ENCODE results near the gene ZNF79.

The ZNF79 gene

GRCh38 chr9:127402401-127403090, 21.6 kb upstream of the ZNF79 start:
- ATAC-seq: no peak
- TF ChIP-seq OSR1 (CRISPR knock-in tag; IDR thresholded peaks at IDR 0.05) (no peak), ISL1 (CRISPR knock-in tag; IDR thresholded peaks at IDR 0.05) (no peak), TOX (CRISPR knock-in tag; IDR thresholded peaks at IDR 0.05; ENCODE audit: borderline replicate concordance) (no peak), ZFP30 (CRISPR knock-in tag; IDR thresholded peaks at IDR 0.05) (no peak), GLIS3 (CRISPR knock-in tag; IDR thresholded peaks at IDR 0.05) (no peak), ZFP3 (CRISPR knock-in tag; IDR thresholded peaks at IDR 0.05) (no peak)
- TF ChIP-seq, protein P1, sequence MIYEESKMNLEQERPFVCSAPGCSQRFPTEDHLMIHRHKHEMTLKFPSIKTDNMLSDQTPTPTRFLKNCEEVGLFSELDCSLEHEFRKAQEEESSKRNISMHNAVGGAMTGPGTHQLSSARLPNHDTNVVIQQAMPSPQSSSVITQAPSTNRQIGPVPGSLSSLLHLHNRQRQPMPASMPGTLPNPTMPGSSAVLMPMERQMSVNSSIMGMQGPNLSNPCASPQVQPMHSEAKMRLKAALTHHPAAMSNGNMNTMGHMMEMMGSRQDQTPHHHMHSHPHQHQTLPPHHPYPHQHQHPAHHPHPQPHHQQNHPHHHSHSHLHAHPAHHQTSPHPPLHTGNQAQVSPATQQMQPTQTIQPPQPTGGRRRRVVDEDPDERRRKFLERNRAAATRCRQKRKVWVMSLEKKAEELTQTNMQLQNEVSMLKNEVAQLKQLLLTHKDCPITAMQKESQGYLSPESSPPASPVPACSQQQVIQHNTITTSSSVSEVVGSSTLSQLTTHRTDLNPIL (CRISPR knock-in tag; IDR thresholded peaks at IDR 0.05; ENCODE audit: low read depth): no peak

DNA sequence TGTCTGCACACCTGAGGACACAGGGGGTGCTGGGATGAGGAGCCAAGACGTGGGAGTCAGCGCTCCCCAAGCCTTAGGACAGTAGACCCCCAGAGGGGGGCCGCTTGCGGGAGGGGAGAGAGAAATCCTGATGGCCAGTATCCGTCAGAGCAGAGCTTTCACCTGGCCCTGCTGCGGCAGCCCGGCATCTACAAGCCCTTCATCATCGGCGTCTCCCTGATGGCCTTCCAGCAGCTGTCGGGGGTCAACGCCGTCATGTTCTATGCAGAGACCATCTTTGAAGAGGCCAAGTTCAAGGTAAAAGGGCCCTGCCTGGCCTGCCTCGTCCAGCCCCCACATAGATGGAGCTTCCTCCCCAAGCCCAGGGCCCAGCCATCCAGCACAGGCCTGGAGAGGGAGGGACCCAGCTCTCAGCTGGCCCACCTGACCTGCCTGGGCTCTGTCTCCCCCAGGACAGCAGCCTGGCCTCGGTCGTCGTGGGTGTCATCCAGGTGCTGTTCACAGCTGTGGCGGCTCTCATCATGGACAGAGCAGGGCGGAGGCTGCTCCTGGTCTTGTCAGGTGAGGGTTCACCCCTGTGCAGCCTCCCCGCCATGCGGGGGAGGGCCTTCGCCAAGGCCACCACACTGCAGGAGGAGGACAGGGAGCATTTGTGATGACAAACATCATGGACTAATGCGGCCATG, 20.5 kb upstream of the ZNF79 start:
- ATAC-seq: no peak

More for the DNA sequence above, 20.5 kb upstream of the ZNF79 start:
- TF ChIP-seq ISL1 (CRISPR knock-in tag; IDR thresholded peaks at IDR 0.05) (no peak), ARNTL (CRISPR knock-in tag; IDR thresholded peaks at IDR 0.05; ENCODE audit: borderline replicate concordance, low read depth) (no peak), ZNF70 (CRISPR knock-in tag; IDR thresholded peaks at IDR 0.05) (no peak), PPARA (CRISPR knock-in tag; IDR thresholded peaks at IDR 0.05; ENCODE audit: borderline replicate concordance) (no peak), RARB (CRISPR knock-in tag; IDR thresholded peaks at IDR 0.05) (no peak), TOX (CRISPR knock-in tag; IDR thresholded peaks at IDR 0.05; ENCODE audit: borderline replicate concordance) (no peak), ZNF565 (CRISPR knock-in tag; conservative IDR thresholded peaks at IDR 0.05; ENCODE audit: low read depth) (no peak), ZNF8 (CRISPR knock-in tag; IDR thresholded peaks at IDR 0.05) (no peak), ZC3H10 (CRISPR knock-in tag; IDR thresholded peaks at IDR 0.05) (no peak), SNAI2 (CRISPR knock-in tag; IDR thresholded peaks at IDR 0.05) (no peak), CSRNP3 (CRISPR knock-in tag; IDR thresholded peaks at IDR 0.05) (no peak), ESRRG (CRISPR knock-in tag; IDR thresholded peaks at IDR 0.05) (no peak), ZFP30 (CRISPR knock-in tag; IDR thresholded peaks at IDR 0.05) (no peak), CSDC2 (CRISPR knock-in tag; IDR thresholded peaks at IDR 0.05) (no peak), TCF4 (CRISPR knock-in tag; IDR thresholded peaks at IDR 0.05; ENCODE audit: borderline replicate concordance) (no peak)
- TF ChIP-seq, protein P2, sequence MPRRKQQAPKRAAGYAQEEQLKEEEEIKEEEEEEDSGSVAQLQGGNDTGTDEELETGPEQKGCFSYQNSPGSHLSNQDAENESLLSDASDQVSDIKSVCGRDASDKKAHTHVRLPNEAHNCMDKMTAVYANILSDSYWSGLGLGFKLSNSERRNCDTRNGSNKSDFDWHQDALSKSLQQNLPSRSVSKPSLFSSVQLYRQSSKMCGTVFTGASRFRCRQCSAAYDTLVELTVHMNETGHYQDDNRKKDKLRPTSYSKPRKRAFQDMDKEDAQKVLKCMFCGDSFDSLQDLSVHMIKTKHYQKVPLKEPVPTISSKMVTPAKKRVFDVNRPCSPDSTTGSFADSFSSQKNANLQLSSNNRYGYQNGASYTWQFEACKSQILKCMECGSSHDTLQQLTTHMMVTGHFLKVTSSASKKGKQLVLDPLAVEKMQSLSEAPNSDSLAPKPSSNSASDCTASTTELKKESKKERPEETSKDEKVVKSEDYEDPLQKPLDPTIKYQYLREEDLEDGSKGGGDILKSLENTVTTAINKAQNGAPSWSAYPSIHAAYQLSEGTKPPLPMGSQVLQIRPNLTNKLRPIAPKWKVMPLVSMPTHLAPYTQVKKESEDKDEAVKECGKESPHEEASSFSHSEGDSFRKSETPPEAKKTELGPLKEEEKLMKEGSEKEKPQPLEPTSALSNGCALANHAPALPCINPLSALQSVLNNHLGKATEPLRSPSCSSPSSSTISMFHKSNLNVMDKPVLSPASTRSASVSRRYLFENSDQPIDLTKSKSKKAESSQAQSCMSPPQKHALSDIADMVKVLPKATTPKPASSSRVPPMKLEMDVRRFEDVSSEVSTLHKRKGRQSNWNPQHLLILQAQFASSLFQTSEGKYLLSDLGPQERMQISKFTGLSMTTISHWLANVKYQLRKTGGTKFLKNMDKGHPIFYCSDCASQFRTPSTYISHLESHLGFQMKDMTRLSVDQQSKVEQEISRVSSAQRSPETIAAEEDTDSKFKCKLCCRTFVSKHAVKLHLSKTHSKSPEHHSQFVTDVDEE (CRISPR knock-in tag; IDR thresholded peaks at IDR 0.05): no peak
- TF ChIP-seq, protein P3, sequence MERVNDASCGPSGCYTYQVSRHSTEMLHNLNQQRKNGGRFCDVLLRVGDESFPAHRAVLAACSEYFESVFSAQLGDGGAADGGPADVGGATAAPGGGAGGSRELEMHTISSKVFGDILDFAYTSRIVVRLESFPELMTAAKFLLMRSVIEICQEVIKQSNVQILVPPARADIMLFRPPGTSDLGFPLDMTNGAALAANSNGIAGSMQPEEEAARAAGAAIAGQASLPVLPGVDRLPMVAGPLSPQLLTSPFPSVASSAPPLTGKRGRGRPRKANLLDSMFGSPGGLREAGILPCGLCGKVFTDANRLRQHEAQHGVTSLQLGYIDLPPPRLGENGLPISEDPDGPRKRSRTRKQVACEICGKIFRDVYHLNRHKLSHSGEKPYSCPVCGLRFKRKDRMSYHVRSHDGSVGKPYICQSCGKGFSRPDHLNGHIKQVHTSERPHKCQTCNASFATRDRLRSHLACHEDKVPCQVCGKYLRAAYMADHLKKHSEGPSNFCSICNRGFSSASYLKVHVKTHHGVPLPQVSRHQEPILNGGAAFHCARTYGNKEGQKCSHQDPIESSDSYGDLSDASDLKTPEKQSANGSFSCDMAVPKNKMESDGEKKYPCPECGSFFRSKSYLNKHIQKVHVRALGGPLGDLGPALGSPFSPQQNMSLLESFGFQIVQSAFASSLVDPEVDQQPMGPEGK (CRISPR knock-in tag; IDR thresholded peaks at IDR 0.05; ENCODE audit: borderline replicate concordance): no peak
- TF ChIP-seq, protein P1 (CRISPR knock-in tag; IDR thresholded peaks at IDR 0.05; ENCODE audit: low read depth): no peak
- TF ChIP-seq, protein P4, sequence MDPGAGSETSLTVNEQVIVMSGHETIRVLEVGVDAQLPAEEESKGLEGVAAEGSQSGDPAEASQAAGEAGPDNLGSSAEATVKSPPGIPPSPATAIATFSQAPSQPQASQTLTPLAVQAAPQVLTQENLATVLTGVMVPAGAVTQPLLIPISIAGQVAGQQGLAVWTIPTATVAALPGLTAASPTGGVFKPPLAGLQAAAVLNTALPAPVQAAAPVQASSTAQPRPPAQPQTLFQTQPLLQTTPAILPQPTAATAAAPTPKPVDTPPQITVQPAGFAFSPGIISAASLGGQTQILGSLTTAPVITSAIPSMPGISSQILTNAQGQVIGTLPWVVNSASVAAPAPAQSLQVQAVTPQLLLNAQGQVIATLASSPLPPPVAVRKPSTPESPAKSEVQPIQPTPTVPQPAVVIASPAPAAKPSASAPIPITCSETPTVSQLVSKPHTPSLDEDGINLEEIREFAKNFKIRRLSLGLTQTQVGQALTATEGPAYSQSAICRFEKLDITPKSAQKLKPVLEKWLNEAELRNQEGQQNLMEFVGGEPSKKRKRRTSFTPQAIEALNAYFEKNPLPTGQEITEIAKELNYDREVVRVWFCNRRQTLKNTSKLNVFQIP (CRISPR knock-in tag; IDR thresholded peaks at IDR 0.05; ENCODE audit: borderline replicate concordance, low read depth): no peak

Data from SK-N-SH treated with all-trans-retinoic acid at 6 μM for 48 hours (cell line).